SU-DHL-6 (cell line): ENCODE results near the gene LOXHD1.

Experiments
- H2AFZ ChIP-seq: fragments of 200-600 bp; sonication (generic); 2 replicates; pipeline ENCODE4 v1.6.1; 2014; ENCODE audit warnings: low read depth, mild to moderate bottlenecking, moderate library complexity, mixed read lengths, antibody characterized with exemption, low read length; ENCODE audit not compliant: severe bottlenecking
- H3F3A ChIP-seq: fragments of 200-600 bp; shearing (Covaris generic); 2 replicates; pipeline ENCODE4 v1.6.0; 2016; ENCODE audit warnings: antibody characterized with exemption, mild to moderate bottlenecking; ENCODE audit not compliant: insufficient read depth
- H3K27ac ChIP-seq: fragments of 200-600 bp; sonication (generic); 2 replicates; pipeline ENCODE4 v1.5.1; 2016; ENCODE audit warnings: low read depth, mild to moderate bottlenecking, low read length, moderate library complexity, mixed read lengths
- H3K27me3 ChIP-seq: fragments of 200-600 bp; sonication (generic), shearing (Covaris generic); 2 replicates; pipeline ENCODE4 v1.6.0; 2014; ENCODE audit warnings: mild to moderate bottlenecking, low read length
- H3K36me3 ChIP-seq: fragments of 200-600 bp; sonication (generic); 2 replicates; pipeline ENCODE4 v1.6.1; 2014; ENCODE audit warnings: mild to moderate bottlenecking, low read length, mixed read lengths
- H3K4me2 ChIP-seq: fragments of 300-600, 200-600 bp; shearing (Covaris generic), sonication (generic); 2 replicates; pipeline ENCODE4 v1.6.0; 2014; ENCODE audit warnings: low read length, low read depth, mild to moderate bottlenecking; ENCODE audit not compliant: poor library complexity, severe bottlenecking
- H3K4me3 ChIP-seq: fragments of 200-600 bp; sonication (generic); 2 replicates; pipeline ENCODE4 v1.5.1; 2014; ENCODE audit warnings: antibody characterized with exemption, low read length, mild to moderate bottlenecking, mixed read lengths; ENCODE audit not compliant: insufficient read depth, poor library complexity, severe bottlenecking
- H3K79me2 ChIP-seq: fragments of 200-600 bp; sonication (generic); 2 replicates; pipeline ENCODE4 v1.6.1; 2014; ENCODE audit warnings: mild to moderate bottlenecking, low read length, moderate library complexity; ENCODE audit not compliant: insufficient read depth
- H3K9ac ChIP-seq: fragments of 200-600 bp; sonication (generic); 2 replicates; pipeline ENCODE4 v1.7.0; 2014; ENCODE audit warnings: mild to moderate bottlenecking, low read length
- H3K9me2 ChIP-seq: fragments of 200-600 bp; sonication (generic); replicated peaks from 2 replicates; pipeline ENCODE4 v1.6.1; 2014; ENCODE audit warnings: low read length; ENCODE audit not compliant: insufficient read depth
- H3K9me3 ChIP-seq: fragments of 200-600 bp; sonication (generic); 2 replicates; pipeline ENCODE4 v1.6.1; 2014; ENCODE audit warnings: low read length, mixed read lengths; ENCODE audit not compliant: insufficient read depth
- H4K20me1 ChIP-seq: fragments of 200-600 bp; sonication (generic); 2 replicates; pipeline ENCODE4 v1.6.1; 2014; ENCODE audit warnings: low read depth, mild to moderate bottlenecking, antibody characterized with exemption, low read length, moderate library complexity, mixed read lengths
- EZH2phosphoT487 ChIP-seq: fragments of 200-600 bp; sonication (generic), shearing (Covaris generic); conservative IDR thresholded peaks from 2 replicates; pipeline ENCODE4 v1.6.1; 2018; ENCODE audit warnings: mild to moderate bottlenecking, antibody characterized with exemption, low read length, moderate library complexity, mixed read lengths
- TF ChIP-seq, protein P1 (sequence below): fragments of 200-600 bp; sonication (generic); IDR thresholded peaks from one replicate; pipeline ENCODE4 v1.5.1; 2017; ENCODE audit warnings: antibody characterized with exemption, mild to moderate bottlenecking, low read length, moderate library complexity; ENCODE audit not compliant: insufficient read depth, poor library complexity, severe bottlenecking

The LOXHD1 gene

DNA sequence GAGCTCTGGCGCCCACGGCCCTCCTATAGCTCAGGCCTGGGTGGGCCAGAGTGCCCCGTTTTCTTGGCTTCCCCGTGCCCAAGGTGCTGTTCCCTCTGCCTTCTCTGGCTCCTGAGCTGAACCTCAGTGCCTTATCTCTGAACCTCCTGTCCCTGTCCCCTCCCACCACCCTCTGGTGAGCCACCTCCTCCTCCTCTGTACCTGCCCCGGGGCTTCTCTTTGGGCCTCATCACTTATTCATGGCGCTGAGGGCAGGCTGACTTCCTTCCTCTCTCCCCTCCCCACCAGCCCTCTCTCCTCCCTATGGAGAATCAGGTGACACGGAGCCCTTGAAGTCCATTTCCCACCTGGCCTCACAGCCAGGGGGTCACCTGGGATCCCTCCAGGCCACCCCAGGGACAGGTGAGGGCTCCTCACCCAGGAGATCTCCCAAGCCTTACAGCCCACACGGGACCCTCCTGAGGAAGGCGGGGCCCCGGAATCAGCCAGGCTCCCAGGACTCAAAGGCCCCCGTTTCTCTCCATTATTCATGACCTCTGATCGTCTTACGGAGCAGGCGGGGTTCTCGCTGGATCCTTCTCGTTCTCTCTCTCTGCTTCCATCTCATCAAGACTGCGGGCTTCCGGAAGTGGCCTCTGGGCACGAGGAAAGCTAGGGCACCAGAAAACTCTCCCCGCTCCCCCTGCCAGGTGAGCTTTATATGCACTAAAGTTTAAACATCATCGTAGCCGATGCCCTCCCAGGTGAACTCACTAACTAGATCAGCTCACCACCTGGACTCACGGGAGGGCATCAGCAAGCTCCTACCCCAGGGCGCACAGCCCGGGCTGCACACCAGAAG lies at the start of gene LOXHD1:
TSS of gene LOXHD1 (minus strand) at position 106 of the 841 bp plus-strand sequence. CDS start 187 bp downstream, outside the sequence.
- no peak within 1 kb of the TSS for H3K4me3 ChIP-seq
- no peaks in the 10 kb centered on the region for H3F3A ChIP-seq
- H3K27me3 ChIP-seq = no peaks in the 10 kb centered on the region
- H3K9me2 ChIP-seq = no peaks in the 10 kb centered on the region
- no peaks in the 10 kb centered on the region for H4K20me1 ChIP-seq
- H3K9ac ChIP-seq = no peak within 1 kb of the TSS
- H3K9me3 ChIP-seq = no peaks in the 10 kb centered on the region
- H3K27ac ChIP-seq = no peak within 1 kb of the TSS
- H2AFZ ChIP-seq = no peak within 1 kb of the TSS
- TF ChIP-seq EZH2phosphoT487 = no peak
- TF ChIP-seq, protein P1, sequence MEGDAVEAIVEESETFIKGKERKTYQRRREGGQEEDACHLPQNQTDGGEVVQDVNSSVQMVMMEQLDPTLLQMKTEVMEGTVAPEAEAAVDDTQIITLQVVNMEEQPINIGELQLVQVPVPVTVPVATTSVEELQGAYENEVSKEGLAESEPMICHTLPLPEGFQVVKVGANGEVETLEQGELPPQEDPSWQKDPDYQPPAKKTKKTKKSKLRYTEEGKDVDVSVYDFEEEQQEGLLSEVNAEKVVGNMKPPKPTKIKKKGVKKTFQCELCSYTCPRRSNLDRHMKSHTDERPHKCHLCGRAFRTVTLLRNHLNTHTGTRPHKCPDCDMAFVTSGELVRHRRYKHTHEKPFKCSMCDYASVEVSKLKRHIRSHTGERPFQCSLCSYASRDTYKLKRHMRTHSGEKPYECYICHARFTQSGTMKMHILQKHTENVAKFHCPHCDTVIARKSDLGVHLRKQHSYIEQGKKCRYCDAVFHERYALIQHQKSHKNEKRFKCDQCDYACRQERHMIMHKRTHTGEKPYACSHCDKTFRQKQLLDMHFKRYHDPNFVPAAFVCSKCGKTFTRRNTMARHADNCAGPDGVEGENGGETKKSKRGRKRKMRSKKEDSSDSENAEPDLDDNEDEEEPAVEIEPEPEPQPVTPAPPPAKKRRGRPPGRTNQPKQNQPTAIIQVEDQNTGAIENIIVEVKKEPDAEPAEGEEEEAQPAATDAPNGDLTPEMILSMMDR = no peak
- H3K36me3 ChIP-seq = no peaks in the 10 kb centered on the region
- no peak within 1 kb of the TSS for H3K4me2 ChIP-seq
- H3K79me2 ChIP-seq = no peaks in the 10 kb centered on the region

- TF ChIP-seq, protein P1 = no peak
- no peak for TF ChIP-seq EZH2phosphoT487
- Histone ChIP-seq H3K4me2 (no peak overlapping the region), H3K9me3 (no peaks in the 10 kb centered on the region), H3K9ac (no peak overlapping the region), H3K4me3 (no peak overlapping the region), H3K27ac (no peak overlapping the region), H3K9me2 (no peaks in the 10 kb centered on the region), H3F3A (no peaks in the 10 kb centered on the region), H3K79me2 (no peaks in the 10 kb centered on the region), H3K27me3 (no peaks in the 10 kb centered on the region), H2AFZ (no peak overlapping the region), H3K36me3 (no peaks in the 10 kb centered on the region), H4K20me1 (no peaks in the 10 kb centered on the region)
Observed at GRCh38 chr18:46705521-46705920, 48.5 kb upstream of the LOXHD1 start.

DNA sequence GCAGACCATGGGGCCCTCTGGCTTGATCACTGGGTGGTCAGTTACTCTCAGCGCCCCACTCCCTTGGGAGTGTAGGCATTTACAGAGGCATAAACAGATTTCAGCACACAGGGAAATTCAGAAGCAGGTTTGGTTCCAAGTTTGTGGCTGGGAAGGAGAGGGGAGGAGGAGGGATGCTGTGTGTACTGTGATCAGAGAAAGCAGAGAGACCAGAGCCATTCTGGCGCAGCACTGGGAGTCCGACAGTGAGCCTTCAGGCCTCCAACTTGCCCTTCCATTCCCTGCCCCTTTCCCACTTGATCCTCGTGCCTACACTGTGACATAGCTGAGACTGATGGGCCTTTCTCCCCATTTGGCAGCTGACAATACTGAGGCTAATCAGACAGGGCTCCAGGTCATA lies 47.8 kb upstream of the LOXHD1 start:
- H3K27ac ChIP-seq = no peak overlapping the region
- H3K79me2 ChIP-seq = no peaks in the 10 kb centered on the region
- no peaks in the 10 kb centered on the region for H3K36me3 ChIP-seq
- no peak overlapping the region for H2AFZ ChIP-seq
- H3K9ac ChIP-seq = no peak overlapping the region
- H4K20me1 ChIP-seq = no peaks in the 10 kb centered on the region
- no peak overlapping the region for H3K4me2 ChIP-seq
- H3K4me3 ChIP-seq = no peak overlapping the region
- TF ChIP-seq, protein P1 = no peak
- TF ChIP-seq EZH2phosphoT487 = no peak
- no peaks in the 10 kb centered on the region for H3K27me3 ChIP-seq
- H3F3A ChIP-seq = no peaks in the 10 kb centered on the region
- no peaks in the 10 kb centered on the region for H3K9me3 ChIP-seq
- no peaks in the 10 kb centered on the region for H3K9me2 ChIP-seq
